Measurements from ENCODE around the gene SPRR2B.
"Not testable (repeated sequence)": the region's sequence is repeated elsewhere in the genome, so short reads cannot be mapped to it uniquely, and the experiment has no call there.

Gene SPRR2B

GRCh38 chr1:153071511-153071910, at the start of gene SPRR2B:
Gene SPRR2B, minus strand, starts transcription at chr1:153071611. Its CDS starts 772 bp downstream, at chr1:153070839.
- no peak for DNase-seq (ENCODE audit: low read depth)
- H3K4me3 ChIP-seq (ENCODE audit: low read depth, low read length): no peak within 1 kb of the TSS
- no peak for TF ChIP-seq CTCF (conservative IDR thresholded peaks at IDR 0.05; ENCODE audit: low read depth, low read length)

- no peak overlapping the region for H3K4me3 ChIP-seq (ENCODE audit: low read depth, low read length)
- no peak for TF ChIP-seq CTCF (conservative IDR thresholded peaks at IDR 0.05; ENCODE audit: low read depth, low read length)
- DNase-seq (ENCODE audit: low read depth): no peak
These were observed 49.5 kb upstream of the SPRR2B start for GRCh38 chr1:153120945-153121344.

- no peak overlapping the region for H3K4me3 ChIP-seq (ENCODE audit: low read depth, low read length)
- no peak for DNase-seq (ENCODE audit: low read depth)
- TF ChIP-seq CTCF (conservative IDR thresholded peaks at IDR 0.05; ENCODE audit: low read depth, low read length): no peak
These were observed 48.1 kb upstream of the SPRR2B start for GRCh38 chr1:153119491-153119971.

GRCh38 chr1:153115264-153115663, 43.9 kb upstream of the SPRR2B start:
- H3K4me3 ChIP-seq (ENCODE audit: low read depth, low read length); DNase-seq (ENCODE audit: low read depth): not testable (repeated sequence)

- no peak within 1 kb of the TSS for H3K4me3 ChIP-seq (ENCODE audit: low read depth, low read length)
- DNase-seq (ENCODE audit: low read depth): no peak
- no peak for TF ChIP-seq CTCF (conservative IDR thresholded peaks at IDR 0.05; ENCODE audit: low read depth, low read length)
These were observed 42.0 kb upstream of the SPRR2B start, which contains the start of gene SPRR2F for GRCh38 chr1:153113416-153113815. Gene SPRR2F, minus strand, starts transcription at chr1:153113516. Its CDS starts 783 bp downstream, at chr1:153112733.

GRCh38 chr1:153112454-153112853, 41.0 kb upstream of the SPRR2B start:
- H3K4me3 ChIP-seq (ENCODE audit: low read depth, low read length); DNase-seq (ENCODE audit: low read depth): not testable (repeated sequence)

GRCh38 chr1:153100245-153100644, 28.8 kb upstream of the SPRR2B start:
- TF ChIP-seq CTCF (conservative IDR thresholded peaks at IDR 0.05; ENCODE audit: low read depth, low read length): no peak
- H3K4me3 ChIP-seq (ENCODE audit: low read depth, low read length): no peak overlapping the region
- DNase-seq (ENCODE audit: low read depth): no peak

- no peak for TF ChIP-seq CTCF (conservative IDR thresholded peaks at IDR 0.05; ENCODE audit: low read depth, low read length)
- no peak overlapping the region for H3K4me3 ChIP-seq (ENCODE audit: low read depth, low read length)
- no peak for DNase-seq (ENCODE audit: low read depth)
These were observed 28.1 kb upstream of the SPRR2B start for GRCh38 chr1:153099461-153100045.
